SKM-1 treated with dmso at 0.1 percent for 144 hours (cell line): Measurements from ENCODE around the gene ST14.
A peak's percentile ranks its signal among the peaks of the same experiment; 100 is the strongest.

Experiments
- DNase-seq: peaks from one replicate; lab custom pipeline; 2025; ENCODE audit not compliant: unreplicated experiment; lab: John Stamatoyannopoulos, UW

The ST14 gene

GRCh38 chr11:130206141-130206540 lies 46.6 kb downstream of the ST14 start:
- DNase-seq = no peak

GRCh38 chr11:130208241-130209127 lies 48.9 kb downstream of the ST14 start:
- DNase-seq = no peak

GRCh38 chr11:130209128-130209932 lies 49.7 kb downstream of the ST14 start:
- DNase-seq = no peak

- no peak for DNase-seq
Observed at GRCh38 chr11:130209954-130210854, 50.6 kb downstream of the ST14 start.

GRCh38 chr11:130211144-130211543 lies 51.6 kb downstream of the ST14 start:
- no peak for DNase-seq

GRCh38 chr11:130211781-130212401 lies 52.3 kb downstream of the ST14 start:
- DNase-seq = no peak

GRCh38 chr11:130212431-130212961 lies 52.9 kb downstream of the ST14 start:
- no peak for DNase-seq

GRCh38 chr11:130213143-130213978 lies 53.8 kb downstream of the ST14 start:
- peak; percentile 29 for DNase-seq

GRCh38 chr11:130213979-130214281 lies 54.3 kb downstream of the ST14 start:
- DNase-seq = no peak

- no peak for DNase-seq
Observed at GRCh38 chr11:130214861-130215530, 55.4 kb downstream of the ST14 start.

- DNase-seq = no peak
Observed at GRCh38 chr11:130215531-130216220, 56.1 kb downstream of the ST14 start.

GRCh38 chr11:130216221-130216550 lies 56.6 kb downstream of the ST14 start:
- DNase-seq = no peak

- DNase-seq = no peak
Observed at GRCh38 chr11:130216591-130217132, 57.1 kb downstream of the ST14 start.

GRCh38 chr11:130217133-130218031 lies 57.8 kb downstream of the ST14 start:
- no peak for DNase-seq

- DNase-seq = no peak
Observed at GRCh38 chr11:130218501-130219070, 59.0 kb downstream of the ST14 start.

- DNase-seq = no peak
Observed at GRCh38 chr11:130219148-130219547, 59.6 kb downstream of the ST14 start.
